GM19324 (cell line): ENCODE data around the gene SLC25A21.
"Not testable (repeated sequence)": the region's sequence is repeated elsewhere in the genome, so short reads cannot be mapped to it uniquely, and the experiment has no call there.

ENCODE experiments used
- ATAC-seq: cut with Tn5 transposase; IDR thresholded peaks from one replicate; pipeline ENCODE4 v1.9.1; 2021; ENCODE audit warnings: mild to moderate bottlenecking, moderate library complexity; ENCODE audit not compliant: unreplicated experiment, low FRiP score

The SLC25A21 gene

DNA sequence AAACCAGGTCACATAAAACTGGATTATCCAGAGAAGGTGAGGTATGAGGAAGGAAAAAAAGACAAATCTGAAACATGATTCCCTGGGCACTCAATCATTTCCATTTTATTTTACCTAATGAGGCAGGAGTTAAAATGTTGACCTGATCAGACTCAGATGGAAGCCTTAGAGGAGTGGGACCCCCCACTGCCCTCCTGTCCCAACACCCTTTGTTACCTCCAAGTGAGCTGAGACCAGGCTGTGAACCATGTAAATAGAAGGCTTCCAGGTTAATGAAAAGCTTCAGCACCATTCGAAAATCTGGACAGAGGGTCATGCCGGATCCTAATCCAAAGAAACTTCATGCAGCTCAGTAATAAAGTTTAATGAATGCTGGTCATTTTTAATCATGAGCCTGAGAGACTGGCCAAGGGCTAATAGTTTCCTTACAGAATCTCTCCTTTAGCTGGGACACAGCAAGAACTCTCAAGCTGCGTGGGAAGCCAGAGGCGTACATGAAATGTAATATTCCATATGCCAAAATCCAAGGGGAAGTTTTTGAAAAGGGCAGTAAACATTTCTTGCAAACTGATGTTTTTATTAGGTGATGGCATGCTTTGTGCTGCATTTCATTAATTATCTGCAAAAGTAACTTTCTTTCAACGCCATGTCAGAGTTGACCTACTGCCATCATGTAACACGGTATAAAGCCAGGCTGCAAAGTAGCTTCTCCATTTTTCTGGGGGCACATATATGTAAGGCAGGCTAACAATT lies 327.8 kb downstream of the SLC25A21 start:
- no peak for ATAC-seq

DNA sequence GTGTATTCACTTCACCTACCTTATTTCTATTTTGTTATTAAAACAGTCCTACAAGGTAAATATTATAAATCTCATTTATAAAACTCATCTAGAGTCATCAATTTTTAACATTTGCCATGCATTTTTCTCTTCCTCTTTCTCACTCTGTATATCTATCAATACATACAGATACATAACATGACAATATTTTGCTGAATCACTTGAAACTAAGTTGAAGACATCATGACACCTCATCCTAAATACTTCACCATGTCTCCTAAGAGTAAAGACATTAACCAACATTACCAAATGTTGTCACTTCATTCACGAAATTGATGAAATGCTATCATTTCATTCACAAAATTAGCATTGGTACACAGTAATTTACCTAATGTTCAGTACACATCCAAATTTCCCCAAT lies 329.0 kb downstream of the SLC25A21 start:
- no peak for ATAC-seq

DNA sequence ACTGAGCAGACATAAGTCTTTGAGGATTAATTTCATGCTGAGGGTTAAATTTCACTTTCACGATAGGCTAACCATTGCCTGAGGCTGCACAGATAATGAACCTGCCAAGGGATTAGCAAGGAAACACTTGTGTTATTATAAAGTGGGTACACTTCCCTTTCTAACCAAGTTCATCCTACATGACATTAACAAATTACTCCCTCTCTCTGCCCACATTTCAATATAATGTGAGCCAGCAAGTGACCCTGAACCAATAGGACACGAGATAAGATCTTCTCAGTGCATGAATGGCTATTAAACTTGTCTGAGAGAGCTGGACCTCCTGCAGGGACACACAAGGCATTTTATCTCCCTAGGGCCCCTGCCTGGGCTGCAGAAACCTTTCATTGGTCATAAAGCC lies 337.3 kb downstream of the SLC25A21 start:
- ATAC-seq = no peak

DNA sequence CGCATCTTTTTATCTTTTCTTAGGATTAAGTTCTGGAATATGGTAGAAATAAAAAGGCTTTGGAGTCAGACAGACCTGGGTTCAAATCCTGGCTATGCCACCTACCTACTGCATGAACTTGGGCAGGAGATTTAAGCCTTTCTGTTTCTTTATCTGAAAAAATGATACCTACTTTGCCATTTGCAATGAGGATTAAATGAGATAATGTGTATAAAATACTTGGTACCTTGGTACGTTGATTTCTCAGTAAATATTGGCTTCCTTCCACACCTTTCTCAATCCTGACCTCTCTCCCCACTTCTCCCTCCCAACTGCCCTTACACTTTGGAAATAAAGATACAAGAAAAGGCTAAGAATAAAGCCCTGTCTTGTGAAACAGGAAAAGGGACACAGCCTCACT lies 338.1 kb downstream of the SLC25A21 start:
- no peak for ATAC-seq

DNA sequence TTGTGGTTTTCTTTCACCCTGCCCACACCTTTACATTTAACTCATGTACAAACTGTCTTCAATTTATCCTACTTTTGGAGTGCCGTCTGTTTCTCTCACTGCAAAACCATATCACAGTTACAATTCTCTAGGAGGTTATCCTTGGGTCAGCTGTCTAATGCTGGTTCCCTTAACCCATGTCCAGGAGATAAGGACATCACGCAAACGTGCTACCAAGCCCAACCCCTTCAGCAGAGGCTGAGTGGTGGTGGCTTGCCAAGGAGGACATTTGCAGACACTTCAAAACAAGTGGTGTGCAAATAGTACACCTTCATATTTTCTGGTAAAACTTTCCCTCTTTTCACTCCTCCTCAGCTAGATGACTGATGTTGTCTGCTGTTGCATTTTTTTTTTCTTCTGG lies 342.9 kb downstream of the SLC25A21 start:
- ATAC-seq = no peak

DNA sequence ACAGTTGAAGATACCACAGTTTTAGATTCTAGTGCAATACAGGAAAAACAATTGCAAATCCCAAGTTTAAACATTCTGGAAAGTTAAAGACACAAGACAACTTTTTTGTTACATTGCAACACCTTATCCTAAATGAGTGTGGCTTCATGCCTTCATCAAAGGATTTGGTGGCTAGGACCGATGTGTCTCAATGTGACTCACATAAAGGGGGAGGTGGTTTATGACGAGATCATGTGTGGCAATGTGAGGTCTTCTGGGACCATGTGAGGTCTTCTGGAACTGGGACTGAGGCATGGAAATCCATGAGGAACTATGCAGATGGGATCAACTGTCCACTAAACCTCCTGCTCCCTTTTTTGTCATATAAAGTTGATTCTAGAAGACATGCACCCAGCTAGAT lies 344.5 kb downstream of the SLC25A21 start:
- ATAC-seq = no peak

DNA sequence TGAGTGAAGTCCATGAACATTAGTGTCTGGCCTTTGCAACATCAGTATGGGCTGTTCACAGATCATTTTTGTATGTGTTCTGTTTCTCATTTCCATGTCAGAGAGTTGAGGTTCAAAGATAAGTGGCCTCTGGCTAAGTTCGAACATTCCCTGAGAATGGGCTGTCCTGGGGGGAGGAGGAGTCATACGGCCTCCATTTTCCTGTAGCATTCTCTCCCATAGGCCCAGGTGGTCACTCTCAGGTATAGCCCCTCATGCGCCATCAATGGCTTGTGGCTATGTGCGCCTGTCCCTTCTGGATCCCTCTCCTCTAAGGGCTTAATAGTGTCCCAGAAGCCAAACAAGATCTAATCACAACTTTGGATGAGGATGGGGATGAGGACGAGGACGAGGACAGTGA lies 345.8 kb downstream of the SLC25A21 start:
- ATAC-seq = no peak

DNA sequence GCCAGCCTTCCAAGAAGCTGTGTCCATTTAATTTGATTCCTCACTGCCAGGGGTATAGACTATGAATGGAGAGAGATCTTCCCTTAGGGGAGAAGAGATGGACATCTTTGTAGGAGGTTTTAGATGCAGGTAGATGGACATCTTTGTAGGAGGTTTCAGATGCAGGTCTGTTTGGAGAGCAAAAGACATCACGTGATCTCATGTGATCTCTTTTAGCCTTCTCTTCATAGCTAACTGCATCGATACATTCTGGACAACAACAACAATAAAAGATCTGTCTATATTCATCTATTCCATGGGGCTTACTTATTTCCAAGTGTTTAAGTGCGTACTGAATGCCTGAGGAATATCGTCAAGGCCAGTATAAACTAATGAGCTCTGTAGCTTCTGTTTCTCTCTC lies 347.6 kb downstream of the SLC25A21 start:
- ATAC-seq = no peak

DNA sequence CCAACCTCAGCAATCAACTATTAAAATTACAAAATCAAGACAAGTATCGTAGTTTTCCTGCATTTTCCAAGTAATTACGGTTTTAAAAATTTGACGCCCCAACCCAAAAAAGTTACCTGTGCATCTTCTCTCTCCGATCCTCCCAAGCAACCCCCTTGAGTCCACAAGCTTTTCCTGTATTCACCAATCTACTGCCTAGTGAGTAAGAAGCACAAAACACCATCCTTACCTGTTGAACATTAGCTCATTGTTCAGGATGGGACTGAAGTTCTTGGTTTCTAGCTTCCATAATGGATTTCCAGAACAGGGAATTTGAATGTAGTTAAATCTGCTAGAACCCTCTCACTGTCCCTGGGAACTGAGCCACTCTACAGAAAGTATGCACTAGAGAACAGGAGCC lies 348.8 kb downstream of the SLC25A21 start:
- no peak for ATAC-seq

DNA sequence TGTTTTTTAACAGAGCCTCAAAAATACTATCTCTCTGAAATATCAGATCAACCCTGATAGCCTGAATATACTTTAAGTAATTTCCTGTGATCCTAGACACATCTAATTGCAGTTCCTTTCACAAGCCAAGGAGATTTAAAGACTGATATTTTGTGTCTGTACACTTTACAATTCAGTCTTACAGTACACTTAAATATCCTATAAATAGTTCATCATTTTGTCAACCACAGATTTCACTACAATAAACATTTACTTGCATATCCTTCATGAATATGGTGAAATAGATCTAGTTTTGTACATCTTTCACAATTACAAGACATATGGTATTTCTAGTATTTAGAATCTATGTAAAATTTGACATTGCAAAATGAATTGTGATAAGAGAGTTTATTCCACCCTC lies 349.7 kb downstream of the SLC25A21 start:
- ATAC-seq = no peak

DNA sequence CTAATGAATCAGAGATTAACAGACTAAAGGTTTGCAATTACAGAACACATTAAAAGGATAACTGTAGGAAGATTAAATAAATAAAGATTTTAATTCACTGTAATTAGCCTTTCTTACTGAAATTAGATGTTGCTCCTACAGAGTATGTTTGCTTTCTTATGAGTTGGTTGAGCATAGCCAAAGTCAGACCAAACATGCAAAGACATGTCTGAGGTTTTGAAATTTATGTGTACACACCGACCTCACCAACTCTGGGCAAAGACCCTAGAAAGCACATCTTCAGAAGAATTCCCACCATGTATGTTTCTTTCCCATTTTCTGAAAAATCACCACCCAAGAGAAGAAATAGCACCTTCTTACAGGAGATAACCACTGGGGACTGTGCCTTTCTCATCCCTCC lies 351.5 kb downstream of the SLC25A21 start:
- ATAC-seq = no peak

DNA sequence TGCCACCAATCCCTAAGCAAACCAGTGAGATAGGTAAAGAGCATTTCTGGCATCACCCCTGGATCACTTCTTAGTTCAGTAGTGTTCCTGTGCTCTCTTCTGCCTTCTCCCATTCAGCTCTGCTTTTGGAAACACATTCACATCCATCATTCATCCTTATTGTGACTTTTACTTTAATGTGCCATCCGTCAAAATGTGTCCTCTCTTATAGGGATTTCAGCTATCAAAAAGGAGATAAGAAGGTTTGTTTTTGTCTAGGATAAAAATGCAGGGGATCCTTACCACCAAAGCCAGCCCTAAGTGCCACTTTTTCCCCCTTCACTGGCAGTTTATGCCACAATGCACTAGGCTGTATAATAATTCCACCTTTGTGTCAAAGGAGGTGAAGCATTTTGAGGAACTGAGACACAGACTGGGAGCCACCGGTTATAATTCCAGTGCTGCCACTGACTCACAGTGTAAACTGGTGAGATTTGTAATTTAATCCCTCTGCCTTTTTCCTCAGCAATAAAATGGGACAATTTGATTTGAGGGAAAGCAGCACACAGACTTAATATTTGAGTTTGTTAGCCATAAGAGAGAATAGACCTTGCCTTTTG lies 352.2 kb downstream of the SLC25A21 start:
- ATAC-seq = no peak

DNA sequence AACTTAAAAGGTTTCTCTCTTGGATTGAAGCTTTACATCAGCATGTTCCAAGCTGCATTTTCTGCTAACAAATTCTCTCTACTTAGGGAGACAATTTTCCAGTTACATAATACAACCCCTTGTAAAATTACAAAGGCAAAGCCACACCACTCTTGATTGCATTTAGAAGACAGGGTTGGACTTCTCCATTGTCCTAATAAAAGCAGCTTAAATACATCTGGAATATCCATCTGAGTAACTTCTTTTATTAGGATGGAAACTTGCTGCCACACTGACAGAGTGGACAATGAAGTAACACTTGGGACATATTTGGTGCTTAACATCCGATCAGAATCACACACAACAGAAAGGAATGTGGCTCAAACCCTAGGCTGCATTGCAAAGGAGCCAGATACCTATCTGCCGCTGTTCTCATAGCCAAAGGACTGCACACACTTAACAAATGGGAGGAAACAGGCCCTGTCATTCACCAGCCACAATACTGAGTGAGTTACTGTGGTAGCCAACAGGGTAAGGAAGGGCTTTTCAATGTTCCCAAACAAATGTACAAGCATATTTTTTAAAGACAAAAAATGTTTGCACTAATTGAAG lies 353.5 kb downstream of the SLC25A21 start:
- no peak for ATAC-seq

DNA sequence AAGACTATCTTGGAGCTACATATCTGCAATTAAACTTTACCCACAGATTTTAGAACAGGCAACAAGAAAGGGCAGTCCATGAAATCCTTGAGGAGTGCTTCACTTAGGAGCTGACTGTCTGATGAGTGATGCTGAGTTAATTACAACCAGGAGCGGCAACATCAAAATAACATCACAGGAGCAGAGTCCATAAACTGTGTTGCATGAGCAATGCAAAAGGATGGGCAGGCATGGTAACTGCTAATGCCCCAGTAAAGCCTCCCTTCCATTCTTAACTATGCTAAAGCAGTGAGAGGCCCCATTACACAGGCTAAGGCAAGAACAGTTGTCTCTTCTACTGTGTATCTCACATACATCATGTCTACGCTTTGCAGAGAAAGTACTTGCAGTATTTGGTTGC lies 354.2 kb downstream of the SLC25A21 start:
- no peak for ATAC-seq

DNA sequence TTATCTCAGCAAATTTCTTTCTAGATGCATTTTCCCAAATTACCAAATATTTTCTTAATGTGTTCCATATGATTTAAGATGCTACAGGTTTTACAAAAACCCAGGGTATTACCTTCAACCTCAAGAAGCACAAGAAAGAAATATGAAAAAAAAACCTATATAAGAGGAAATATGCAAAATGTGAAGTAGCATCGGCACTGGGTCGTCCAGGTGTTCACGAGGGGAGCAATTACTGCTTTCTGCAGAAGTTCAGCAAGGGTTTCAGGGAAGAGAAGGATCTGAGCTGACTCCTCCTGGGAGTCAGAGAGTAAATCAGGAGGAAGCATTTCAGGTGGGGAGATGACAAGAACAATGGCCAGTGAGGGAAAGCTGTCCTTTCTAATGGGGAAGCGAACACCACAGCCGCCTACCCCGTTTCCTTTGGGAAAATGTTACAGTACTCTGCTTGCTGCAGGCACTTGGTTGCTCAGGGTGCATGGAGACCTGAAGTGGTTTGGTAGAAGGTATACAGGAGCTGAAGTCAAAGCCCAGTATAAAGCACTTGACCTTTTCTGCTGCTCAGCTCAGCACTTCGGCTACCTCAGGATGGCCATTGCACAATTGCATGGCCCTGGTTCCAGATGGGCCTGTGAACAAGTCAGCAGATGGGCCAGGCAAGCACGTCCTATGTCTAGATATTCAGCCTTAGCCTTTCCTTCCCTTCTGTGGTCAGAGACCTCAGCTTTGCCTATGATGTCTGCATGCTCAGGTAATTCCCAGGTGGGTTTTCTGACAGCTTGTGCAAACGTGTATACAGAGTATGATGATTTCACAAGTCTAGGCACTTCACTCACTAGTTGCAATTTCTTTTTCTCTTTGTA lies 355.1 kb downstream of the SLC25A21 start:
- ATAC-seq = no peak

DNA sequence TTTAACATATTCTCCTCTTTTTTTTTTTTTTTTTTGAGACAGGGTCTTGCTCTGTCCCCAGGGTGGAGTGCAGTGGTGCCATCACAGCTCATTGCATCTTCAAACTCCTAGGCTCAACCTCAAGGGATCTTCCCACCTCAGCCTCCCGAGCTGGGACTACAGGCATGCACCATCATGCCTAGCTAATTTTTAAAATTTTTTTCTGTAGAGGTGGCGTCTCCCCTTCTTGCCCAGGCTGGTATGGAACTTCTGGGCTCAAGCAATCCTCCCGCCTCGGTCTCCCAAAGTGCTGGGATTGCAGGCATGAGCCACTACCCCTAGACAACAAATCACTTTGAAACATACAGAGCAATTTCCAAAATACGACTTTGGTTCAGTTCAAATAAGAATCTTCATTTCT lies 355.9 kb downstream of the SLC25A21 start:
- no peak for ATAC-seq

DNA sequence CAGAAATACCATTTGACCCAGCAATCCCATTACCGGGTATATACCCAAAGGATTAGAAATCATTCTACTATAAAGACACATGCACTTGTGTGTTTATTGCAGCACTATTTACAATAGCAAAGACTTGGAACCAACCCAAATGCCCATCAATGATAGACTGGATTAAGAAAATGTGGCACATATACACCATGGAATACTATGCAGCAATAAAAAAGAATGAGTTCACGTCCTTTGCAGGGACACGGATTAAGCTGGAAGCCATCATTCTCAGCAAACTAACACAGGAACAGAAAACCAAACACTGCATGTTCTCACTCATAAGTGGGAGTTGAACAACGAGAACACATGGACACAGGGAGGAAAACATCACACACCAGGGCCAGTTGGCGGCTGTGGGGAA lies 357.6 kb downstream of the SLC25A21 start:
- ATAC-seq = not testable (repeated sequence)

DNA sequence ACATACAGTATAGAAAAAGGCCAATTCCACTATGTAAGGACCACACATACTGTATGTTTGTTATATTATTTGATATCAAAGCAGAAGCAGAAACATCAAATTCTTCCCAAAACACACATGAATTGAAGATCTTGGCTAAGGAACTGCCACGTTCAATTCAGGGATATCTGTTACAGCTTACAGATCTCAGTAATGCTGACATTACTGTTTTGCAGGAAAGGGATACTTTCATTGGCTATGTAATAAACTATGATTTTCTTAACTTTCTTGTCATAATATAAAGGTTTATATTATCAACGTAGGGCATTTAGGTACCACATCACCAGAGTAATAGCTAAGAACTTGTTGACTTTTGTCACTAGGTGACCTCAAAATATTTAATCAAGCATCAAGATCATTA lies 362.2 kb downstream of the SLC25A21 start:
- no peak for ATAC-seq

DNA sequence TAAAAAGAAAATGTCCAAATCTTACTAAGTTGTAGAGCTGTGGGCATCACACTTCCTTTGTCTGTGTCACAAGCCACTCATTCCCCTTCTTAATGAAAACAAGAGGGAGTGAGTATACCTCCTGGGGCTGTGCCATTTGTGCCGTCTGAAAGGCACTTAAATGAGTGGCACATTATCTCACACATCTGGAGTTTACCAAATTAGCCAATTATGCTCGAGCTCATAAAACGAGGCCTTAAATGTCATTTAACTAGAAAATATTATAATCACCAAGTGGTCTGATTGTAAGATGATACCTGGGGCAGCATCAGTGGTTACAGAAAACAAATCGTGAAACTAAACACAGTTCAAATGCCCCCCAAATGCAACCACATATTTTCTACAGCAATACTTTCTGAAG lies 364.7 kb downstream of the SLC25A21 start:
- no peak for ATAC-seq

DNA sequence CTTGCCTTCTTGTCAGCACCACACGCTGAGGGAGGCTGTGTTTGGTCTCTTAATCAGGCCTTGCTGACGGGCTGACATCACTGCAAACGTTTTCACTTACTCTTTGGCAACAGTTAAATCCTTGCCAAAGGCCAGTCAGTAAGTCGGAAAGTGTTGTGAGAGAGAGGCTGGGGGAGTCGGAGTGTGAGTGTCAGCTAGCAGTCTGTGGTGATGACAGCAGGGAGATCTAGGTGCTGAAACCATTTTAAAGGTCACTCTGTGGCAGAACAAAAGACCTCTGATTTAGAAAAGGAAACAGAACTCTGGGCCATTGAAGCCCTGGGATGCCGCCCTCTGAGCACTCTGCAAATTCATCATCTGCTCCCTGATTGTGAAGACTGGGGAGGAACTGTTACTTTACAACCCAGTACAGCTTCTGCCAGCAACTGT lies 367.3 kb downstream of the SLC25A21 start:
- no peak for ATAC-seq

DNA sequence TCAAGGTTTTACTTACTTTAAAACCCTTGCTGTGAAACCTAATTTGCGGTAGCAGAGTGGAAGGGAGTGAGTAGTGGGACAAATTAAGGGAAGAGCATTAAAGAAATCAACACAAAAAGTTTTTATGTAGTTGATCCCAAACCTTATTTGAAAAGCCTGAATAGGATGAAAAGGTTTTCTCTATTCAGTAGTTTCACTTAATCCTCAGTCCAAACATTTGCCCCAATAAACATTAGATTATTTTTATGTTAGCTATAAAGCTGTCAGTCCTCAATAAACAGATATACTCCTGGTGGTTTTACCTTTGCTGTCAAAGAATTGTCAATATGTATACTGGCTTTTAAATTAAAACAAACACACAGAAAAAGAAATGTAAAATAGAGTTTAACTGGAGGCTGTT lies 374.8 kb downstream of the SLC25A21 start:
- no peak for ATAC-seq
